HG03565 (cell line): Measurements from ENCODE around the gene ZNF394.
"Not testable (repeated sequence)": the region's sequence is repeated elsewhere in the genome, so short reads cannot be mapped to it uniquely, and the experiment has no call there.

Source experiments
- ATAC-seq: cut with Tn5 transposase; IDR thresholded peaks from one replicate; pipeline ENCODE4 v1.9.1; 2021; ENCODE audit warnings: mild to moderate bottlenecking, moderate library complexity; ENCODE audit not compliant: unreplicated experiment

Gene ZNF394

DNA sequence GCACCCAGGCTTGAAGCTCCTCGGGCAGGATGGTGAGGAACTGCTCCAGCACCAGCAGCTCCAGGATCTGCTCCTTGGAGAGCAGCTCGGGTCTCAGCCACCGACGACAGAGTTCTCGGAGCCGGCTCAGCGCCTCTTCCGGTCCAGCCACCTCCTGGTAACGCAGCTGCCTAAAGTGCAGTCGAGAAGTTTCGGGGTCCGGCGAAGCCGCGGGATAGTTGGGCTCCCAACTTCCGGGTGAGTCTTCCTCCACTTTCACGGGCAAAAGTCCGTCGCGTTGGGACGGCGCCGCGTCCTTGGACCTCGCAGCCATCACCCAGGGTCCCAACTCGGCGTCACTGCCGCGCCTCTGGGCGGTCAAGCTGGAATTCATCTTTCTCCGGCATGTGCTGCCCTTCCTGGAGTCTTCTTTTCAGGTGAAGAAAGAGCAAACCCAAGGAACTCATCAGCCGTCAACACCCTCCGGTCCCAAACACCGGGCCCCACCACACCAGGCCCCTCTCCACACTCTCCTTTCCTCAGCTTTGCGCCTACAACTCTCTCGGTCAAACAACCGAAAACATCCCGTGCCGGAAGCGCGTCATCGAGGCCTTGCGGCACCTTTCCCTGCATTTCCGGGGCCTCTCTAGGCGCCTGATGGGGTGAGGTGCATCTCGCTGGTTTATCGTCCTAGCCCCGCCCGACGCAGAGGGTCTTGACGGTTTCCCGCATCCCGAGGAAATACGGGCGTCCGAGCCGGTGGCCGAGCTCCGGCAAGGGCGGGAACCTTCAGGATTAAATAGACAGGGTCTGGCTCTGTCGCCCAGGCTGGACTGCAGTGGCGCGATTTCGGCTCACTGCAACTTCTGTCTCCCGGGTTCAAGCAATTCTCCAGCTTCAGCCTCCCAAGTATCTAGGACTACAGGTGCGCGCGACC lies at the start of gene ZNF394:
TSS of gene ZNF394 (minus strand) at position 561 of the 916 bp plus-strand sequence. CDS start at position 373, 188 bp downstream.
- peak; percentile 39 for ATAC-seq

DNA sequence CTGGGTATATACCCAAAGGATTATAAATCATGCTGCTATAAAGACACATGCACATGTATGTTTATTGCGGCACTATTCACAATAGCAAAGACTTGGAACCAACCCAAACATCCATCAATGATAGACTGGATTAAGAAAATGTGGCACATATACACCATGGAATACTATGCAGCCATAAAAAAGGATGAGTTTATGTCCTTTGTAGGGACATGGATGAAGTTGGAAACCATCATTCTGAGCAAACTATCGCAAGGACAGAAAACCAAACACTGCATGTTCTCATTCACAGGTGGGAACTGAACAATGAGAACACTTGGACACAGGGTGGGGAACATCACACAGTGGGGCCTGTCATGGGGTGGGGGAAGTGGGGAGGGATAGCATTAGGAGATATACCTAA lies 49.5 kb upstream of the ZNF394 start:
- not testable (repeated sequence) for ATAC-seq

DNA sequence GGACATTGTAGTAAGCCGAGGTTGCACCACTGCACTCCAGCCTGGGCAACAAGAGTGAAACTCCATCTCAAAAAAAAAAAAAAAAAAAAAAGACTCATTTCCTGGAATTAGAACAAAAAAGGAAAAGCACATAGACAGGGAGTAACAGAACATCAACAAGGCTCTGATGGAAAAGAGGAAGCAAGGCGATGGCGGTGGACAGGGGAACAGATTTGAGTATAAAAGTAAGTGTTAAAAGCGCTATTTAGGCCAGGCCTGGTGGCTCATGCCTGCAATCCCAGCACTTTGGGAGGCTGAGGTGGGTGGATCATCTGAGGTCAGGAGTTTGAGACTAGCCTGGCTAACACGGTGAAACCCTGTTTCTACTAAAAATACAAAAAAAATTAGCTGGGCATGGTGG lies 45.2 kb upstream of the ZNF394 start:
- ATAC-seq: not testable (repeated sequence)

DNA sequence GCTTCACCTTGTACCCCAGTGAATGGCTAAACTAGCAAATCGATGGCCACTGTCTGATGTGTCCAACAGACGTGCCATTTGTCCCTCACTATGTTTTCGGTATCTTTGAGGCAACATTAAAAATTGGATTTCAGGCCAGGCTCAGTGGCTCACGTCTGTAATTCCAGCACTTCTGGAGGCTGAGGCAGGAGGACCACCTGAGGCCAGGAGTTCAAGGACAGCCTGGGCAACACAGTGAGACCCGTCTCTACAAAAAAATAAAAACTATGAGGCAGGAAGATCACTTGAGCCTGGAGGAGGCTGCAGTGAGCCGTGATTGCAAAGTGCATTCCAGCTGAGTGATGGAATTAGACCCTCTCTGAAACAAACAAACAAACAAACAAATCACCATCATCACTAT lies 43.8 kb upstream of the ZNF394 start:
- ATAC-seq: no peak

DNA sequence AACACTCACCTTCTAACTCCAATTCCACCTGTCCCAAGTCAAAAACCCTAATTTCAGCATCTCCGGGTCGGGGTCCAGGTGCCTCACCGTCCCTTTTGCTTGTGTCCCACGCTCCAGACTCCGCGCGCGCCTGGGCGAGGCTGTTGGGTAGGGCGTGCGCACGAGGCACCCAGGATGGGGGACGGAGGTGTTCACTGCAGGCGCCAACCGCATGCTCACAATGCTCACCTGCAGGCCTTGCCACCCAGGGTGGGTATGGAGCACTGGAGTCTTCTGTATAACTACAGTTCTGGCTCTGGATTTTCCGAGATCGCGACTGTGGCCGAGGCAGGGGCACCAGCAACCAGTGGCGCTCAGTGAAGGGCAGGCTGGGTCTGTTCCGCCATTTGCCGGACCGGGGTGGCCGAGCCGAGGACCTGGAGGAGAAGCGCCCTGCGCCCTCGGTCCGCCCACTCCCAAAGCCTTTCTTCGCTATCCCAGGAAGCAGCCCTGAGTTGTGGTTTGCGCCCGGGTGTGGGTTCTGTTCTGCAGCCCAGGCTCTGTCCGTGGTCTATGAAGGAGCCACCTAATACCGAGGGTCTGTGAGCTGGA lies 43.1 kb upstream of the ZNF394 start:
- ATAC-seq: no peak

DNA sequence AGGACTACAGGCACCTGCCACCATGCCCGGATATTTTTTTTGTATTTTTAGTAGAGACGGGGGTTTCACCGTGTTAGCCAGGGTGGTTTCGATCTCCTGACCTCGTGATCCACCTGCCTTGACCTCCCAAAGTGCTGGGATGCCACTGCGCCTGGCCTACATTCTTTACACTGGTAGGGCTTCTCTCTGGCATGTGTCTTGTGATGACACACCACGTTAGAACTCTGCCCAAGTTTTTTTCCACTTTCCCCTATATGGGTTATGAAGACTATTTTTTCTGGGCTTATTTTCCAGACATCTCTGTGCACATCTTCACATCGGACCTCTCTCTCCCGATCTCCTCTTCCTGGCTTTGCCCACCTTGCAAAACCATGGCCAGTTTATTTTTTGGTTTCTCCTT lies 41.1 kb upstream of the ZNF394 start:
- ATAC-seq: no peak

DNA sequence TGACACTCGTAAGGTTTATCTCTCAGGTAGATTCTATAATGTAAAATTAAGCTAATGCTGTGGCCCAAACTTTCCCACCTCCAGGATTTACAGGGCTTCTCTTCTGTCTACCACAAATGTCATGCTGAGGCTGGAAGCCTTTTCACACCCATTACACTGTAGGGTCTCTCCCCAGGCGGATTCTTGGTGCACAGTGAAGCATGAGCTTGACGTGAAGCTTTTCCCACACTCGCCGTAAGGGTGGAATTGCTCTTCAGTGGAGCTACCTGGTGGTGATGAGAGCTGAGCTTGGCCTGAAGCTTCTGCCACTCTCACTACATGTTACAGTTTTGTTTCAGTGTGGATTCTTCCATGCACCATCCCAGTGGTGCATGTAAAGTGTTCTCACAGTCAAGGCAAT lies 40.5 kb upstream of the ZNF394 start:
- ATAC-seq: no peak

DNA sequence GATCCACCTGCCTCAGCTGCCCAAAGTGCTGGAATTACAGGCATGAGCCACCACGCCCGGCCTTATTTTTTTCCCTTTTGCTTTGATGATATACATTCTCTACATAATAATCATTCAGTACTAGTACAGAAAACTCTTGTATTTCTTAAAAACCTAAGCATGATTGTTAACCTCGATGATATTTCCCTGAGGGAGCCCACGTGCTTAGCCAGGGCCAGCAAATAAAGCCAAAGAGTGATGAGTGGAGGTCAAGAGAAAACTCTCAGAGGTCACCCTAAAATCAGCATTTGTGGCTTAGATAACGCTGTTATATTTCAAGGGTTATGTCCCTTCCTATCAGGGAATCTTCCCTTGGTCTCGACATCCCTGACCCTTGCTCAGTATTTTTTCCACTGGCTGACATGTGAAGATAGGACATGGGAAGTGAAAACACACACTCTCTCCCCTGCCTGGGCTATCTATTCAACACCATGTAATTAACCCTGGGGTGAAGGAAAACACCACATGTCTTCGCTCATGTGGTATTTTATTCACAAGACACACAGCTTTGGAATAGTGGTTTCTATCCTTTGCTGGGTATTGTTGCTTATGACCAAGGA lies 39.2 kb upstream of the ZNF394 start:
- ATAC-seq: no peak

DNA sequence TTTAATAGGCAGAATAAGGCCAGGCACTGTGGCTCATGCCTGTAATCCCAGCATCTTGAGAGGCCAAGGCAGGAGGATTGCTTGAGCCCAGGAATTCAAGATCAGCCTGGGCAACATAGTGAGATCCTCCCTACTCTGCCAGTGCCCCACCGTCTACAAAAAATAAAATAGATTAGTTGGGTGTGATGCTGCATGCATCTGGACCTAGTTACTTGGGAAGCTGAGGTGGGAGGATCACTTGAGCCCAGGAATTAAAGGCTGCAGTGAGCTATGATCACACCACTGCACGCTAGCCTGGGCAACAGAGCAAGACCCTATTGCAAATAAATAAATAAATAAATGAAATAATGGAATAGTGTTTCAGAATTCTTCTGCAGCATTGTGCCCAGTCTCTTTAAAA lies 35.6 kb upstream of the ZNF394 start:
- no peak for ATAC-seq

DNA sequence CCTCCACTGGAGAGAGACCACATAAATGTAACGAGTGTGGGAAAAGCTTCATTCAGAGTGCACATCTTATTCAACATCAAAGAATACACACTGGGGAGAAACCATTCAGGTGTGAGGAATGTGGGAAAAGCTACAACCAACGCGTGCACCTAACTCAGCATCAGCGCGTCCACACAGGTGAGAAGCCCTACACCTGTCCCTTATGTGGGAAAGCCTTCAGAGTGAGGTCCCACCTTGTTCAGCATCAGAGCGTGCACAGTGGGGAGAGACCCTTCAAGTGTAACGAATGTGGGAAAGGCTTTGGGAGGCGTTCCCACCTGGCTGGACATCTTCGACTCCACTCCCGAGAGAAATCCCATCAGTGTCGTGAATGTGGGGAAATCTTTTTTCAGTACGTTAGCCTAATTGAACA lies 31.3 kb upstream of the ZNF394 start:
- no peak for ATAC-seq

DNA sequence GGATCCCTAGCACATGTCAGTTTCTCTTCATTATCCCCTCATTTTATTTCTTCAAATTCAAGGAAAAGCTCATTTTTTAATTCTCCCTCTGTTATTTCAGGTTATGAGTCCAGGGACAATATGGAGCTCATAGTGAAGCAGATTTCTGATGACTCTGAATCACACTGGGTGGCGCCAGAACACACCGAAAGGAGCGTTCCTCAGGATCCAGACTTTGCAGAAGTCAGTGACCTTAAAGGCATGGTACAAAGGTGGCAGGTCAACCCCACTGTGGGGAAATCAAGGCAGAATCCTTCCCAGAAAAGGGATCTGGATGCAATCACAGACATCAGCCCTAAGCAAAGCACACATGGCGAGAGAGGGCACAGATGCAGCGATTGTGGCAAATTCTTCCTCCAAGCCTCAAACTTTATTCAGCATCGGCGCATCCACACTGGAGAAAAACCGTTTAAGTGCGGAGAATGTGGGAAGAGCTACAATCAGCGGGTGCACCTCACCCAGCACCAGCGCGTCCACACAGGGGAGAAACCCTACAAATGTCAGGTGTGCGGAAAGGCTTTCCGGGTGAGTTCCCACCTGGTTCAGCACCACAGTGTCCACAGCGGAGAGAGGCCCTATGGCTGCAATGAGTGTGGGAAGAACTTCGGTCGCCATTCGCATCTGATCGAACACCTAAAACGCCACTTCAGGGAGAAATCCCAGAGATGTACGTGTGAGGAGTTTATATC lies 25.8 kb upstream of the ZNF394 start:
- no peak for ATAC-seq

DNA sequence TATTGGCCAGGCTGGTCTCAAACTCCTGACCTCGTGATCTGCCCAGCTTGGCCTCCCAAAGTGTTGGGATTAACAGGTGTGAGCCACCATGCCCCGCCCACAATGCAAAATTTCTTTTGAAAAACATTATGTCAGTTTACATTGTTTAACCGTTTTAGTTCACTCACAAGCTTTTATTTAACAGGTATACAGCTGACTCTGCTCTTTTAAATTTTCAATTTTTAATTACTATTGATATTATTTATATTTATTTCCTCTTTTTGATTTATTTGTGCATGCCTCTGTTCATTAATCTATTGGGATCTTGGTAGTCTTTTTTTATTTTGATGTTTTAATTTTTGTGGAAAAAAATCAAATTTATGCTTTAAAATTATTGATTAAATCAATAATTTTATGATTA lies 21.3 kb upstream of the ZNF394 start:
- no peak for ATAC-seq

DNA sequence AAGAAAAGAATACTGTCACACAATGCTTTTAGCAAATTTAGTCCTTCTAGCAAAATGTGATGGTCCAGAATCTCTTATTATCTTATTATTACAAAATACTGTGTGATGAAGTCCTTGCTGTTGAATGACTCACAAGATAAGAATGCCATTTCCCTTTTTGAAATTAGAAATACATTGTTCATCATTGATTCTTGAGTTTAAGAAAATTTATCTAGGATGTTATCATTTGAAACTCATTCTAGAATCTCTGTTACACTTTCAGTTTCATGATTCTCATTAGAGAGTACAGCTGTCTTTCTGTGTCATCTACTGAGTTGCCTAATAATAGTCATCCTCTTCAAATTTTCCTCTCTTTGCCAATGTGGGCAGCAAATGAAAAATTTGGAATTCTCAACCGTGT lies 14.0 kb upstream of the ZNF394 start:
- no peak for ATAC-seq

DNA sequence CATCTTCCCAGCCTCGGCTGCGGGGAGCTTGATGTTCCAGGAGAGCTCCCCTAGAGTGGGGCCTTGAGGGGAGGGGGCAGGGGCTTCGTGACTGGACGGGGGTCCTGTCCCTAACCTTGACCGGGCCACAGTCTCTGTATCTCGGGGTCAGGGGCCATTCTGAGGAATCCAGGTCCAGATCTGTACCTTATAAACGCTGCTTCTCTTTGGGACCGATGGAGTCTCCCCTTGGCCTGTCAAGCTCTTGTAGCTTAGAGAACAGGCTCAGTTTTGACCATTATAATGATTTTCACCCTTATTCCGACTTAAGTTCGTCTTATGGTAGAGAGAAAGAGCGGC lies 5.2 kb upstream of the ZNF394 start:
- ATAC-seq: no peak

DNA sequence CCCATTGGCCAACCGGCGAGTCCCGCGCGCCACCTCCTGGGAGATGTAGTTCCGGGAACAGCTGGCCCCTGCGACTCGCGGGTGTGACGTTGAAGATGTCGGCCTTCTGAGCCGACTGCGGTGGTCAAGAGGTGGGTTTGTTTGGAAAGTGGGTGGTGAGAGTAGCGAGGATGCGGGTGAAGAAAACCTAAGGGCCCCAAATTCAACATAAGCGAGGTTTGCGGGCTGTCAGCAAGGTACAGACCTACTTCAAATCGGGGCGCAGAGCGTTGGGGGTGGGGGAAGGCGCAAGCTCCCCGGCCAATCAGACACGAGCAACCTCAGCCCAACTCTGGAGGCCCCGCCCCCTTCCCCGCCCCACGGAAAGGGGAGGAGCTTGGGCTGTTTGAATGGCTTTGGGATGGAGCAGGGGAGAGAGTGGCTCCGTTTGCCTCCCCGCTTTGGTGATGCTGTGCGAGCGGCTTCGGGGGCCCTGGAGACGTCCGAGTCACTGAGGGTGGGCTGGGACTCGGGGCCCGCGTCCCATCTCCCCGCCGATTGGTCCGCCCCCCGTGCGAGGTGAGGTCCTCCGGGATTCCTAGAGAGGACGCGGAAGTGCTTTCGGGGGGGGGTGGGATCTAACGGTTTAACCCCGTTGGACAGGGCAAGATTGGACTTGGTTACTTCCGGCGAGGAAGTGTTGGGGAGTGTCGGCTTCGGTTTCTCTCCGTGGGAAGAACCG lies 4.7 kb upstream of the ZNF394 start, which contains the start of gene ZKSCAN5:
TSS of gene ZKSCAN5 (plus strand) at position 60 of the 721 bp plus-strand sequence. CDS start 1,383 bp downstream, outside the sequence.
- peak; percentile 73 for ATAC-seq

DNA sequence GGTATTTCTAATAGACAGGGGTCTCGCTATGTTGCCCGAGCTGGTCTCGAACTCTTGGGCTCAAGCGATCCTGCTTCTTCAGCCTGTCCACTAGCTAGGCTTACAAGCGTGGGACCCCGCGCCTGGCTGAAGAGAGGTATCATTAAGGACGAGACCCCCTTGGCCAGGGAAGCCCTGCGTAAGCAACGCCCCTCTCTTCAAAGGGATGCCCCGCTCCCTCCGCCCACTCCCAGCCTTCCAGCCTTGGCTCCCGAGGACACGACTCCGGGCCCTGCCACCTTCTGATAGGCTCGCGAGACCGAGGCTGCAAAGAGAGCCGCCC lies 4.2 kb upstream of the ZNF394 start:
- no peak for ATAC-seq

DNA sequence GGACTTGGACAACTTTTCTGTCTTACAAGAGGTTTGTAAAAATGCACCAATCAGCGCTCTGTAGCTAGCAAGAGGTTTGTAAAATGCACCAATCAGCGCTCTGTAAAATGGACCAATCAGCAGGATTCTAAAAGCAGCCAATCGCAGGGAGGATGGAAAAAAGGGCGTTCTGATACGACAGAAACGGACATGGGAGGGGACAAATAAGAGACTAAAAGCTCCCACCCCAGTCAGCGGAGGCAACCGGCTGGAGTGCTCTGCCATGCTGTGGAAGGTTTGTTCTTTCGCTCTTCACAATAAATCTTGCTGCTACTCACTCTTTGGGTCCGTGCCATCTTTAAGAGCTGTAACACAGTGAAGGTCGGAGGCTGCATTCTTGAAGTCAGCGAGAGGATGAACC lies 1.2 kb upstream of the ZNF394 start:
- ATAC-seq: not testable (repeated sequence)

DNA sequence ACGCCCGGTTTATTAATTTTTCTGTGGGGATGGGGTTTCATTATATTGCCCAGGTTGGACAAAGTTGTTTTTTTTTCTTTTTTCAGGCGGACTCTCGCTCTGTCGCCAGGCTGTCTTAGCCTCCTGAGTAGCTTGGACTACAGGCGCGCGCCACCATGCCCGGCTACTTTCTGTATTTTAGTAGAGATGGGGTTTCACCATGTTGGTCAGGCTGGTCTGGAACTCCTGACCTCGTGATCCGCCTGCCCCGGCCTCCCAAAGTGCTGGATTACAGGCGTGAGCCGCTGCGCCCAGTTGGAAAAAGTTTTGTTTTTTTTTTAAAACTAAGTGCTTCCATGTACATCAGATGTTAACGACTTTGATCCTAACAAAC lies 542 bp upstream of the ZNF394 start:
- ATAC-seq: no peak

DNA sequence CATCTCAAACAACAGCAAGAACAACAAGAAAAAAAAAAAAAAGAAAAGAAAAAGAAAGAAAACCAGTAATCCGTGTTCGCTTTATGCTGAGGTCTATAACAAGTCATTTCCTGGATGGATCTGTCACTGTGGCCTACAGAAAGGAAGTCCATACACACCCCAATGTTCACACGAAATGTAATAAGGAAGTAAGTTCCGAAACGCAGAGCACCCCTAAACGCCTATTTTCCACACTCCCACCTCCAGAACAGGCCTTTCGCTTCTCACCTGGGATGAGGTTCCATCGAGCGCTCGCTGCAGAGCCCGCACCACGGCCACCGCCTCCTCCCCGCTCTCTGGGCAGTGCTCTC lies 735 bp downstream of the ZNF394 start:
- ATAC-seq: no peak

DNA sequence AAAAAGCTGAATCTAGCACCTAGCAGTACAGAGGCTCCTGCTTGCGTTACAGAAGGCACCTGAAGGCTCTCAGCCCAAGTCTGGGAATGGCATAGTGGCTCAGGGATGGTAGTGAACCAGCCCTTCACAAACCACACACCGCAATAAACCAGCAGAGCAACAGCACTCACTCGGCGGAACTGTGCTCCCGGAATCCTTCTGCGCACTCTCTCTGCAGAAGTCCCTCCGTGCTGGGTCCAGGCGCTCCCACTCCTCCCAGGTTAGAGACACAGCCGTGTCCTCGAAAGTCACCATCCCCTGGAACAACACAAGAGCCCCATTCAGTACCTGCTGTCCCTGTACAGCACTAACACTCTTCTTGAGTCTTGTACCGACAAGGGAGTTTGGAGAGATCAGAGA lies 1.5 kb downstream of the ZNF394 start:
- no peak for ATAC-seq
